Activated CD4-positive, CD25-positive, alpha-beta regulatory T cell treated with anti-CD3 and anti-CD28 coated beads, Interleukin-2, amount 50 U/mL, for 16 hours (primary cell): ENCODE results near the gene MIA.
A peak's percentile ranks its signal among the peaks of the same experiment; 100 is the strongest.
"Not testable (repeated sequence)": the region's sequence is repeated elsewhere in the genome, so short reads cannot be mapped to it uniquely, and the experiment has no call there.

Source experiments
- DNase-seq: peaks from one replicate; pipeline ENCODE4 v3.0.0-alpha.2; 2020; ENCODE audit warnings: low read depth, low spot score

Gene MIA

DNA sequence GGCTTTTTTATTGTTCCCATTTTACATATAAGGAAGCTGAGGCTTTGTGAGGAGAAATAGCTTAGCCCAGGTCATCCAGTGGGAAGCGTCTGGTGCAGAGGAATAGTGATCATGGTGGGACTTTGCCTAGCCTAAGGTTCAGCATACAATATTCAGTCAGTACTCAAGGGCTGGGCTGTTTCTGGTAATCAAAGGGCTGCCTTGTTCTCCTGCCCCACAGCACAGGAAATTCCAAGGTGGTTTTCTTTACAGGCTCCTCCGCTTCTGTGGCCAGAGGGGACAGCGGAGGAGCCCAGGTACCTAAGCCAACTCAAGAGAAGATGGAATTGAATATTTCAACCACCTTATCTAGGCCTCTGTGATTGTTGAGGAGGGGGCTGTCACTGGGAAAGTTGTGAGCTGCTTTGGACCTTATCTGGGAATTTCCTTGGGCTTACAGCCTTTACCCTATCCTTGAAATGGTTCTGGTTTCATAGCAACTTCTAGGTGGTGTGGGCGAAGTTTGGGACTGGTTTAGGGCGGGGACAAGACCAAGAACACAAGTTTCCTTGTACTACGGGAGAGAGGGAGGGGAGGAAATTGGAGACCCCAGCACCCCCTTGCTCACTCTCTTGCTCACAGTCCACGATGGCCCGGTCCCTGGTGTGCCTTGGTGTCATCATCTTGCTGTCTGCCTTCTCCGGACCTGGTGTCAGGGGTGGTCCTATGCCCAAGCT is at the start of gene MIA:
Gene MIA (plus strand): TSS at position 606 of the 716 bp plus-strand sequence. CDS start 22 bp downstream, at position 628.
- no peak for DNase-seq

DNA sequence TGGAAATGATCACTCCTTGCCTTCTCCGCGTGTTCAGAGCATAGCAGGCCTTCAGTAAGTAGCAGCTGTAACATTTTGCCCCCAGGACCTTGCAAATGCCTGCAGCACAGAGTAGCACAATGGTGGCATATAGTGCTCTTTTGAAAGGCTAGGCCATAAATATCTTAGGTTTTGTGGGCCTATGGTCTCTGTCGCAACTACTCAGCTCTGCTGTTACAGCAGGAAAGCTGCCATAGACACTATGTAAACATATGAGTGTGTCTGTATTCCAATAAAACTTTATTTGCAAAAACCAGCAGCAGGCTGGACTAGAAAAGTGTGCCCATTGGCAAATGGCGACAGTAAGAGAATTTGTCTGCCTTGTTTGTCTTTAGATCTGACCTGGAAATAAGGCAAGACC is 49.0 kb upstream of the MIA start:
- DNase-seq = no peak

DNA sequence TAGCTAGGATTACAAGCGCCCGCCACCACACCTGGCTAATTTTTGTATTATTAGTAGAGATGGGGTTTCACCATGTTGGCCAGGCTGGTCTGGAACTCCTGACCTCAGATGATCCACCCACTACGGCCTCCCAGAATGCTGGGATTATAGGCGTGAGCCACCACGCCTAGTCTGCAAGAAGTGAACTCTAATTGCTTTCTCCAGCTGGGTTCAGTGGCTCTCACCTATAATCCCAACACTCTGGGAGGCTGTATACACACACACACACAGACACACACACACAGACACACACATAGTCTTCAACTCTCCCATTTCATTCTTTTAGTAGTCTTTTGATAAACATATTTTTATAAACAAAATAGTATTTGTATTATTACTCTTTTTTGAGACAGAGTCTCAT is 45.3 kb upstream of the MIA start:
- DNase-seq = not testable (repeated sequence)

DNA sequence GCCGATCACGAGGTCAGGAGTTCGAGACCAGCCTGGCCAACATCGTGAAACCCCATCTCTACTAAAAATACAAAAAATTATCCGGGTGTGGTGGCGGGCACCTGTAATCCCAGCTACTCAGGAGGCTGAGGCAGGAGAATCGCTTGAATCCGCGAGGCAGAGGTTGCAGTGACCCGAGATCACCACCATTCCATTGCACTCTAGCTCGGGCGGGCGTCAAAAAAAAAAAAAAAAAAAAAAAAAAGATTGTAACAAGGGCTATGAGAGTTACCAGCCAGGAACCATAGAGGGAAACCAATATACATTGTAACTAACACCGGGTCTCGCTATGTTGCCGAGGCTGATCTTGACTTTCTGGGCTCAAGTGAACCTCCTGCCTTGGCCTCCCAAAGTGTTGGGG is 43.0 kb upstream of the MIA start:
- not testable (repeated sequence) for DNase-seq

DNA sequence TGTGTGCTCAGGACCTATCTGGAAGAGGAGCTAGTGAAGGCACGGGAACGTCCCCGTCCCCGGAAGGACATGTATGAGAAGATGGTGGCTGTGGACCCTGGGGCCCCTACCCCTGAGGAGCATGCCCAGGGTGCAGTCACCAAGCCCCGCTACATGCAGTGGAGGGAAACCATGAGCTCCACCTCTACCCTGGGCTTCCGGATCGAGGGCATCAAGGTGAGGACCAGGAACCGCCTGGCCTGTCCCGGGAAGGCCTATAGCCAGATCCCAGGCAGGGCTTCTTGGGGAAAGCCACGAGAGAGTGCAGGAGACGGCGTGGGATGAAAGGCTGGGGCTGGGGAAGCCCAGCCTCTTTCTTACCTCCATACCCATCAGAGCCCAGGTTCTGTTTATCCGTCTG is 42.2 kb upstream of the MIA start:
- DNase-seq = no peak

DNA sequence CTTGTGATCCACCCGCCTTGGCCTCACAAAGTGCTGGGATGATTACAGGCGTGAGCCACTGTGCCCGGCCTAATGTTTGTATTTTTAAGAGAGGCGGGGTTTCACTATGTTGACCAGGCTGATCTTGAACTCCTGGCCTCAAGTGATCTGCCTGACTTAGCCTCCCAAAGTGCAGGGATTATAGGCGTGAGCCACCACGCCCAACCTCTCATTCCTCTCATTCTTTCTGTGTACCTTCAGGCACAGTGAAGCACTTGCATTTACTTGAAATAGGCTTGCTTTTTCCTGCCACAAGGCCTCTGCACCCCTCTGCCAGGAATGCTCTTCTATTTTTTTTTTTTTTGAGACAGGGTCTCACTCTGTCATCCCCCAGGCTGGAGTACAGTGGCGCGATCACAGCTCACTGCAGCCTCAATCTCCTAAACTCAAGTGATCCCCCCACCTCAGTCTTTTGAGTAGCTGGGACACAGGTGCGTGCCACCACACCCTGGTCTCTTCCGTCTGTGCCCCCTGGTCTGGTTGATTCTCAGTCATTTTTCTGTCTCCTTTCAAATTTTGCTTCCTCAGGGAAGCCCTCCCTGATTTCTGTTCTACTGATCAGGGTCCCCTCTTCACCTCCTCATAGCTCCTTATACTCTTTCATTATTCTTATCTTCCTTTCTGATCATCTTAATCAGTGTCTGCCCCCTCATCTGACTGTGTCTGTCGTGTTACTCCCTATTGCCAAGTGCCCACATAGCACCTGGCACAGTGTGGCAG is 40.1 kb upstream of the MIA start:
- DNase-seq = no peak

DNA sequence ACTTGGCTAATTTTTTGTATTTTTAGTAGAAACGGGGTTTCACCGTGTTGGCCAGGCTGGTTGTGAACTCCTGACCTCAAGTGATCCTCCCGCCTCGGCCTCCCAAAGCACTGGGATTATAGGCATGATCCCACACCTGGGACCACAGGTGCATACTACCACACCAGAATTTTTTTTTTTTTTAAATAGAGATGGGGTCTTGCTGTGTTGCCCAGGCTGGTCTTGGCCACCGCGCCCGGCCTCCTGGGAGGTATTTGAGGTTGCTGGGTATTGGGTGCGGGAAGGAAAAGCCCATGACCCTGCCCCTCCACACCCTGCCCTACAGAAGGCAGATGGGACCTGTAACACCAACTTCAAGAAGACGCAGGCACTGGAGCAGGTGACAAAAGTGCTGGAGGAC is 38.7 kb upstream of the MIA start:
- DNase-seq = no peak

DNA sequence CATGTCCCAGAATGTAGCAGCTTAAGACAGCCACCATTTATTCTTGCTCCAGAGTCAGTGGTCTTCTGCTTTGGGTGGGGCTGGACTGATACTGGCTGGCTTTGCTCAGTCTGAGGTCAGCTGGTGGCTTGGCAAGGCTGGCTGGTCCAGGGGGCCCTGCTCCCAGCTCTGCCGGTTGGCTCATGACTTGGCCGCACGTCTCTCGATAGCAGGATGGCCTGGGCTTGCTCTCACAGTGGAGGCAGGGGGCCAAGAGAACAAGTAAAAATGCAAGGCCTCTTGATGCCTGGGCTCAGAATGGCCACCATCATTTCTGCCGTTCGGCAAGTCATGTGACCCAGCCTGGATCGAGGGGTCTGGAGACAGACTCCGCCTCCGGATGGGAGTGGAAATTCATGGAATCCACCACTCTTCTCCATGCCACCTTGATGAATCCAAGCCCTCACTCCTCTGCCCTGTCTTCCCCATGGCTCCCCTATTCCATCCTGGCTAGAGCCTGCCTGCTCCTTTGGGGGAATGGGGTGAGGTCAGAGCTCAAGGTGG is 38.1 kb upstream of the MIA start:
- DNase-seq = no peak

DNA sequence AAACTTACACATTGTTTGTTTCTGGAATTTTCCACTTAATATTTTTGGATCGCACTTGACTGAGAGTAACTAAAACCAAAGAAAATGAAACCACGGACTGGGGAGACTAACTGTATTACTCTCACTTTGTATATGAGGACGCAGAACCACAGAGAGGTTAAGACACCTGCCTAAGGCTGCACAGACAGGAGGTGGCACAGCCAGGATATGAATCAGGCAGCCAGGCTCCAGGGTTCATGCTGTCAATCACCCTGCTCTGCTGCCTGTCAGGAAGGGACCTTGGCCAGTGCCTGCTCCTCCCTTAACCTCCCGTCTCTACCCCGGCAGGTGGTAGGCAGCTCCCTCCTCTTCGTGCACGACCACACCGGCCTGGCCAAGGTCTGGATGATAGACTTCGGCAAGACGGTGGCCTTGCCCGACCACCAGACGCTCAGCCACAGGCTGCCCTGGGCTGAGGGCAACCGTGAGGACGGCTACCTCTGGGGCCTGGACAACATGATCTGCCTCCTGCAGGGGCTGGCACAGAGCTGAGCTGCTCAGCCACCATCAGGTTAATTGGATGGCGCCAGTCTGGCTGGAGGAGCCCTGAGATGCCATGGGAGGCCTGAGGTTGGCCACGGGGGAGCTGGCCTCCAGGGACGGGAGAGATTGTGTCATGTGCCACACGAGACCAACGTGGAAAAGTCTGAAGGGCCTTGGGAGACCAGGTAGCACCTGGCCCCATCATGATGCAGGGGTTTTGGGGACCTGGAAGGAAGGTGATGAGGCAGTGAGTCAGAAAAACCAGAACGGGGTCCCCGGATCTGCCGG is 36.1 kb upstream of the MIA start:
- no peak for DNase-seq

DNA sequence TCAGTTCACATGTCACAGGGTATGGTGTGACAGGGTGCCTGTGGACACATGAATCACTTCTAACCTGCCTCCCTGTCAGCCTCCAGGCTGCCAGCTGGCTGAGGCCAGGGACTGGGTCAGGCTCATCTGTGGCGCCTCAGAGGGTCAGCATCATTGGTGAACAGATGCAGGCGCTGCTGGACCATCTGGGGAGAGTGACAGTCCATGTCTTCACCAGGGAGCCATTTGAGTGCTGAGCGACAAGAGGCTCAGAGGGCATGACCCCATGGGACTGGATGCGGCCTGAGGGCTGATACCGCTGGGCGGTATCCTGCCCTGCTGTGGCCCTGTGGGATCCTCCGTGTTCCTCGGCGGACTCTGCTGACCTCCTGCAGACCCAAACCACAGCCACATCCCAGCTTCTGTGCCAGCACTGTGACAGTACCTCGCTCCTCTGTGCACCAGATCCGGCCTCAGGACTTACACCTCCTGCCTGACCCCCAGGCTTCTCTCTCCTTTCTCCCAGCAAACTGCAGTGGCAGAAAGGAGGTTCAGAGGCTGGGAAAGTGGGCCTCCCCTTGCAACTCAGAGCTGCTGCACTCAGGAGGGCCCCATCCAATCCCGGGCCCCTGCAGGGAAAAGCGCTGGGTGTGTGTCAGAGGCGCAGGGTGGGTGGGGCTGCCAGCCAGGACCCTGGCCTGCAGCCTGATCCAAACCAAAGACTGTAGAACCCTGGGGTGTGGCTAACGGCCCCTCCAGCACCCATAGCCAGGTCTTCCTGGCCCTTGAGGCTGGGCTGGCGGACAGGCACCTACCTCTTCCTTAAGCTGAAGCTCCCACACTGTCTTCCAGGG is 35.2 kb upstream of the MIA start:
- no peak for DNase-seq

DNA sequence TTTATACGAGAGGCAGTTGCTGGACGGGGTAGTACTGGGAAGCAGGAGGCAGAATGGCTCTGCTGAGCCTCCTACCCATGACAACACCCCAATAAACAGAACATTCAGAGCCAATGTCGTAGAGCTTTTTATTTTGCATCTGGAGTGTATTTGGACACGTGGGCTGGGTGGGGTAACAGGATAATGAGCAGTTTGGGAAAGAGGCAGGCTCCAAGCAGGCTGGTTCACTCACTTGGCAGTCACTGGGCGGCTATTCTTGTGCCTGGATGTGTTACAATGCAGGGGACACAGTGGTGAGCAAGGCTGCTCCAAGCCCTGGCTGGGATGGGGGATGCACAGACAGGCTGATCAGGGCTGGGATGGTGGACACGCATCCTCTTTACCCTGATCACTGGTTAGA is 34.6 kb upstream of the MIA start:
- DNase-seq = no peak

DNA sequence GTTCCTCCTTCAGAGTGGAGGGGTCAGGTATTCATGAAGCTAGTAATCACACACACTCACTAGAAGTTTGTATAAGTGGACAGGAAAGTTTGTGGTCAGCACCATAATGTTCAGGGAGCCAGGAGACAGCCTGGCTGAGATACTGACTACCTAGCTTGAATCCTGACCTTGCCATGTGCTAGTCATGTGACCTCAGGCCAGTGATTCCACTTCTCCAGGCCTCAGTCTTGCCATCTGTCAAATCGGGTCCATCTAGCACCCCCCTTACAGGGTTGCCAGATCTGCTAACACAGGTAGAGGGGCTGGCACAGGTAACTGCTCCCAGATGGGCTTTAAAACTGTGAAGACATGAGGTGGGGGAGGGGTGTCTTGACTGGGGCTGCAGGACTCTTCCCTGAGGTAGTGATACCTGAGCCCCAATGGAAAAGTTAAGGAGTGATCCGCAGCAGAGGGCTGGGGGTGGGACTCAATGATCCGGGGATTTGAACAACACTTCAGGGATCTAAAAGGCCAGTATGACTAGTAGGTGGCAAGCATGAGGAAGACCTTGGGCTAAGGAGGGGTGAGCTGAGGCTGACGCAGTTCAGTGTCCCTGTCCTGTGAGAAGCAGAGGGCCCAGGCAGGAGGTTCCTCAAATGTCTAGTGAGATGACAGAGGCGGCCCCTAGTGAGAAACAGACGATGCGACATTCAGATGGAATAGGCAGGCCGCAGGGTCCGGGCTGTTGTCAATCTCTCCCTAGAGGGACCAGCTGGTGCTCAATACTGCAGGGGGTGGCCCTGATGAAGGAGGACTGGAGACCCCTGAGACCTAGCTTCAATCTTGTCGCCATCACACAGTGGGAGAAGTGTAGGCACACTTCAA is 33.6 kb upstream of the MIA start:
- DNase-seq = no peak

DNA sequence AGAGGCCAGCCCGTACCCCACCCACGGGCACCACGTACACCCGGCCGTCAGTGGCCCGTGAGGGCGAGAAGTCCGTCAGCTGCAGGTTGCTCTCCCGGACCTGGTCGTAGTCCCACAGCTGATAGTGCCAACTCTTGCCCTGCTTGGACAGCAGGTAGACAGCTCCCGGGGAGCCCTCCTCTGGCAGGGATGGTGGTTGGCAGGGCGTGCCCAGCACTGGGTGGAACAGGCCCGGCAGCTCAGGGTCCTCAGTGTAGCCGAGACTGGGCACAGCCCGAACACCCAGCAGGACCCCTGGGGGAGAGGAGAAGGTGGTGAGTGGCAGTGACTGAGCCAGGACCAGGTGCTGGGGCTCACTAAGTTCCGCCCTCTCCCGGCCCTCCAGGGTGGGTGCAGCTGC is 32.8 kb upstream of the MIA start:
- no peak for DNase-seq

DNA sequence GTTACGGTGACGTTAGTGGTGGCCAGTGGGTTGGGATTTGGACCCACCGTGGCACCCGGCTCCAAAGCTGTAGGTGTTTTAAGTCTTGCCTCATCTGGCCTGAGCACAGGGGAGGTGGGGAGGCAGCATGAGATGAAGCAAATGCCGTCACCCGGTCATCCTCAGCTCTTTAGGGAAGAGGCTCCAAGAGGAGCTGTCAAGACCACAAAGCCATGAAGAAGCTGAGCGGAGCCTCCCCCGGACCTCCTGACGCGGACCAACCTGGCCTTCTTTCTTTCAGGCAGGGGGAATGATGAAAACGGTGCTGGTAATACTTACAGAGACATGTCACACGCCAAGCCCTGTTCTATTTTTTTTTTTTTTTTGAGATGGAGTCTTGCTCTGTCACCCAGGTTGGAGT is 32.4 kb upstream of the MIA start:
- DNase-seq = no peak

DNA sequence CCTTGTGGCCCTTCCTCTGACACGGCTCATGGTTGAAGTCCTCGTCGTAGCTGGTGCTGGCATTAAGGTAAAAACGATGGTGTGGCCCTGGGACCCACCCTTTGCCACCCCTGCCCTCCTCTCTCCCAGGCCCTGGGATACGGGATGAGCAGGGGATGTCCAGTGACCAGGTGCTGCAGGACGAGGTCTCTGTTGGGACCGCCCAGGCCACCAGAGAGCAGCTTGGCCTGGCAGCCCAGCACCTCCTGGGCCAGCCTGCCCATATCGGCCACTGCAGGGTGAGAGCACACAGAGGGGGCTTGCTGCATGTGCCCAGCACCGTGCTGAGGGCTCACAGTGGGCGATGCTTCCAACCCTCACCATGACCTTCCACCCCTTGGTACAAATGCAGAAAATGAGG is 31.4 kb upstream of the MIA start:
- no peak for DNase-seq

DNA sequence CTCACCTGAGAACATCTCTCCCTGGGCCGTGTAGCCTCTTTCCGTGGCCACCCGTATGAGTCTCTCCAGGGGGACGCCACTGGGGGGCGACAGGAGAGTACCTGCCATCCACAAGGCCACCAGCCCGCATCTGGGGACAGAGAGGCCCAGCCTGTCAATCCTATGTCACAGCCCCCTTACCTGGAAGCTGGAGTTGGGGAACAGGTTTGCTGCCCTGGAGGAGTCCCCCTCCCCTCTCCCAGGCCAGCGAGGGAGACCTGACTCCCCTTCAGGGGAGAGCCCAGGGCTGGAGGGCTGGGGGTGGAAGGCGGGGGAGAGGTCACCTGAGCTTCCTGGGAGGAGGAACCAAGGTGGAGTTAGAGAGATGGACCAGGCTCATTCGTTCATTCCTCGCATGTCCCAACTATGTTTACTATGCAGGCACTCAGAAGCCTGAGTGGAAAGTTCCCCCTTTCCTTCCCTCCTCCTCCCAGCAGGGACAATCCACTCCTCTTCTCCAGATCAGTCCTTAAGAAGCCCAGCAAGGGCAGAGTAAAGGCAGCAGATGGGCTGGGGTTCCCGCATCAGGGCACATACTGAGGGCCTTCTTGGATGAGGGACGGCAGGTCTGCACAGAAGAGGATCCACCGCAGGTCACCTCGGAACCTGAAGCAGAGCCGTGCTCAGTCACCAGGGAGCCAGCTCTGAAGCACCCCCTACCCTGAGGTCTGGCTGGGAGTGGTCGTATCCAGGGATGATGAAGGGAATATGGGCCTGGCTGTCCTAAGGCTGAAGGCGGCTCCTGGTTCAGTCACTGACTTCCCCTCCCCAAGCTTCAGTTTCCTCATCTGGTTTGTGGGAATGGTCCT is 30.5 kb upstream of the MIA start:
- DNase-seq = no peak

DNA sequence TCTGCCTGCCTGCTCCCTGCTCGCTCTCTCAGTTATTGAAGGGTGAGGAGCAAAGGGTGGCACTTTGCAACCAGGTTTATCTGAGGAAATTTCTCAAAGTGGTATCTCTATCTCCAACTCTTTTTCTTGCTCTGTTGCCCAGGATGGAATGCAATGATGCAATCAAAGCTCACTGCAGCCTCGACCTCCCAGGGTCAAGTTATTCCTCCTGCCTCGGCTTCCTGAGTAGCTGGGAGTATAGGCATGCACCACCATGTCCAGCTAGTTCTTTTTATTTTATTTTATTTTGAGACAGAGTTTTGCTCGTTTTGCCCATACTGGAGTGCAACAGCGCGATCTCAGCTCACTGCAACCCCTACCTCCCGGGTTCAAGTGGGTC is 29.9 kb upstream of the MIA start:
- no peak for DNase-seq

DNA sequence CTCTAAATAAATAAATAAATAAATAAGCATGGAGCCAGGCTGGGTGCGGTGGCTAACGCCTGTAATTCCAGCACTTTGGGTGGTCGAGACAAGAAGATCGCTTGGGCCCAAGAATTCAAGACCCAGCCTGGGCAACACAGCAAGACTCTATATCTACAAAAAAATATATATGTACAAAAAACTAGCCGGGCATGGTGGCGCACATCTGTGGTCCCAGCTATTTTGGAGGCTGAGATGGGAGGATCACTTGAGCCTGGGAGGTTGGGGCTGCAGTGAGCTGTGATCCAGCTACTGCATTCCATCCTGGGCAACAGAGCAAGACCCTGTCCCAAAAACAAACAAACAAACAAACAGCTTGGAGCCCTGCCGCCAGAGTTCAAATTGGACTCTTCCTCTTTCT is 27.8 kb upstream of the MIA start:
- no peak for DNase-seq

DNA sequence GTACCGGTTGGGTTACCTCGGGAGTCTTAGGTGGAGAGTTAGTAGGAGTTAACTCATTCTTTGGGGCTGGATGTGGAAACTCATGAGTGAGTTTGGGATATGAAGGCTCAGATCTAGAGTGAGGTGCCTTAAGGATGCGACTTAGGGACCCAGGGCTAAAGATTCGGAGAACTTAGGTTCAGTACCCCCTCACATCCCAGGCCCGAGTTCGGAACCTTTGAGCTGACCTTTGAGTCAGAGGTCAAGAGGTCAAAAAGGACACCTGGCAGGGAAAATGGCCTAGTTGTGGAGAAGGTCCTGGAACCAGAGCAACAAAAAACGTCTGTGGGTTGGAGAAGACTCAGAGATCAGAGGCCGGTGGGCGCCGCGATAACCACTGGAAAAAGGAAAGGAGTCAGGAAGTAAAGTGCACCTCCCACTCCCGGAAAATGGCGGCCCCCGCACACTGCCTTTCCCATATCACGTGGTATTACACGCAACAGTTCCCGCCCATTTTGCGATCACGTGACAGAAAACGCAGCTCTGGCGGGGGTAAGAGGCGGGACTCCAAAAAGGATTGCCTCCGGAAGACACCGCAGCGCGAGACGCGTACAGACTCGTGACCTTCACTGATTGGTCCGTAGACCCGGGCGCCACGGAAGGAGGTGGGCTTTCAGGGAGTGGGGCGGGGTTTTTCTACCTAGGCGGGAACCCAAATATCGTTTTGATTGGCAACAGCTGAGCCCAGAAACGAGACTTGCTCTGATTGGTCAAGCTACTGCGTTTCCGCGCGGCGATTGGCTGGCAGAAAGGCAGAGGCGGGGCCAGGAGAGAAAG is 25.1 kb upstream of the MIA start, which contains the start of gene ACTMAP:
Gene ACTMAP (minus strand): TSS at position 420 of the 816 bp plus-strand sequence. CDS start 674 bp downstream, outside the sequence.
- DNase-seq = peak; percentile 99
